Measurements from ENCODE around the gene P2RX4.

- TF ChIP-seq CTCF (conservative IDR thresholded peaks at IDR 0.05) (no peak), ZFX (IDR thresholded peaks at IDR 0.05) (no peak)
These were observed 23.7 kb downstream of the P2RX4 start for GRCh38 chr12:121233628-121234020.

Measured in C4-2B (cell line).